ENCODE results near the gene FAM20C.

Gene FAM20C

DNA sequence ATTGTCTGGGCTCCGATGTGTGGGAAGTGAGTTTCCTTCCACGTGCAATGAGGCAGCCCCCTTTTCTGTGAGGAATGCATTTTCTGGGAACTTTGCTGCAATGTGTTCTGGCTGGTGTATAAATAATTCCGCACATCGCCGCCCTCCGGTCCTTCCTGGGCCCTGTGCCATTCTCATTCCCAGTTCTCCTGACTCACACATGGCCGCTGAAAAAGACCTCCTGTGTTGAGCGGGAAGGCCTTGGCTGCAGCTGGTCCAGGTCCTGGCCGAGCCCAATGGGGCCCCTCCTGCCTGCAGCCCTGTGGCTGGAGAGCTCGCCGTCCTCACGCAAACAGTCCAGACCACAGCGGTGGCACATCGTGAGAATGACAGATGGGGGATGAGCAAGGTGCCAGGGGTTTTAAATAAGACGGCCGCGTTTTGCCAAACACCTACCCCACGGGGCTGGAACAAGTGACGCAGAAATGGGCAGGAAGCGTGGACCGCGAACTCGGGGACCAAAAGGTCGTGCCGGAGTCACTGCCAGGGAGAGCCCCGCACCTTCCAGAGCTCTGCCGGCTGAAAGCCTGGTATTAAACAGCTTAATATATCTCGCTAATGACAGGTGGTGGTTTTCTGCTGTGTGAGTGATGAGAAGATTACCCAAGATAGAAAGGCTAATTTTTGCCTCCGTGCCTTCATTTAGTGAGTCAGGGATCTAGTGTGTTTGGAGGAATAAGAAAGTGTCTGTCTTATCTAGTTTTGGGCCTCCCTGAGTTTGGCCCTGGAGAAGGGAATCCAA lies 37.0 kb downstream of the FAM20C start:
- no peaks in the 10 kb centered on the region for H3K4me1 ChIP-seq
- DNase-seq: no peak
- H3K9me3 ChIP-seq: no peaks in the 10 kb centered on the region
- H3K27me3 ChIP-seq: no peaks in the 10 kb centered on the region
- no peak overlapping the region for H3K4me3 ChIP-seq (ENCODE audit: low read depth, low read length)
- H3K36me3 ChIP-seq: no peaks in the 10 kb centered on the region
- TF ChIP-seq, protein P1, sequence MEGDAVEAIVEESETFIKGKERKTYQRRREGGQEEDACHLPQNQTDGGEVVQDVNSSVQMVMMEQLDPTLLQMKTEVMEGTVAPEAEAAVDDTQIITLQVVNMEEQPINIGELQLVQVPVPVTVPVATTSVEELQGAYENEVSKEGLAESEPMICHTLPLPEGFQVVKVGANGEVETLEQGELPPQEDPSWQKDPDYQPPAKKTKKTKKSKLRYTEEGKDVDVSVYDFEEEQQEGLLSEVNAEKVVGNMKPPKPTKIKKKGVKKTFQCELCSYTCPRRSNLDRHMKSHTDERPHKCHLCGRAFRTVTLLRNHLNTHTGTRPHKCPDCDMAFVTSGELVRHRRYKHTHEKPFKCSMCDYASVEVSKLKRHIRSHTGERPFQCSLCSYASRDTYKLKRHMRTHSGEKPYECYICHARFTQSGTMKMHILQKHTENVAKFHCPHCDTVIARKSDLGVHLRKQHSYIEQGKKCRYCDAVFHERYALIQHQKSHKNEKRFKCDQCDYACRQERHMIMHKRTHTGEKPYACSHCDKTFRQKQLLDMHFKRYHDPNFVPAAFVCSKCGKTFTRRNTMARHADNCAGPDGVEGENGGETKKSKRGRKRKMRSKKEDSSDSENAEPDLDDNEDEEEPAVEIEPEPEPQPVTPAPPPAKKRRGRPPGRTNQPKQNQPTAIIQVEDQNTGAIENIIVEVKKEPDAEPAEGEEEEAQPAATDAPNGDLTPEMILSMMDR (IDR thresholded peaks at IDR 0.05; ENCODE audit: low read depth, low read length): no peak

- H3K9me3 ChIP-seq: no peaks in the 10 kb centered on the region
- DNase-seq: no peak
- no peaks in the 10 kb centered on the region for H3K4me1 ChIP-seq
- H3K27me3 ChIP-seq: no peaks in the 10 kb centered on the region
- no peaks in the 10 kb centered on the region for H3K36me3 ChIP-seq
- TF ChIP-seq, protein P1 (IDR thresholded peaks at IDR 0.05; ENCODE audit: low read depth, low read length): no peak
- no peak overlapping the region for H3K4me3 ChIP-seq (ENCODE audit: low read depth, low read length)
These were observed 37.9 kb downstream of the FAM20C start for GRCh38 chr7:230274-230673.

GRCh38 chr7:231030-231857 lies 38.9 kb downstream of the FAM20C start:
- no peak for DNase-seq
- Histone ChIP-seq H3K9me3 (no peaks in the 10 kb centered on the region), H3K27me3 (no peaks in the 10 kb centered on the region), H3K4me3 (ENCODE audit: low read depth, low read length) (no peak overlapping the region), H3K4me1 (no peaks in the 10 kb centered on the region), H3K36me3 (no peaks in the 10 kb centered on the region)
- TF ChIP-seq, protein P1 (IDR thresholded peaks at IDR 0.05; ENCODE audit: low read depth, low read length): no peak

- no peak for DNase-seq
- Histone ChIP-seq H3K27me3 (no peaks in the 10 kb centered on the region), H3K4me1 (no peaks in the 10 kb centered on the region), H3K36me3 (no peaks in the 10 kb centered on the region), H3K4me3 (ENCODE audit: low read depth, low read length) (no peak overlapping the region), H3K9me3 (peaks cover under 1% of the 10 kb centered on the region; the same call in 1 of the 2 replicates)
- TF ChIP-seq, protein P1 (IDR thresholded peaks at IDR 0.05; ENCODE audit: low read depth, low read length): no peak
These were observed 39.5 kb downstream of the FAM20C start for GRCh38 chr7:231858-232246.

- no peaks in the 10 kb centered on the region for H3K27me3 ChIP-seq
- DNase-seq: no peak
- H3K36me3 ChIP-seq: no peaks in the 10 kb centered on the region
- TF ChIP-seq, protein P1 (IDR thresholded peaks at IDR 0.05; ENCODE audit: low read depth, low read length): no peak
- H3K4me3 ChIP-seq (ENCODE audit: low read depth, low read length): no peak overlapping the region
- H3K9me3 ChIP-seq: peaks cover 7% of the 10 kb centered on the region; the same call in 1 of the 2 replicates
- H3K4me1 ChIP-seq: no peaks in the 10 kb centered on the region
These were observed 40.3 kb downstream of the FAM20C start for GRCh38 chr7:232410-233248.
